Smooth muscle cell (in vitro differentiated cells): ENCODE data around the gene CHPF2. TPM values are rescaled to one million over a fixed set of nuclear protein-coding genes. Genes with fewer than 3 reads are reported as not detected.

Experiments
- DNase-seq: peaks from one replicate; lab custom pipeline; 2025; ENCODE audit not compliant: unreplicated experiment; lab: John Stamatoyannopoulos, UW
- H2AFZ ChIP-seq: fragments of 200-600 bp; sonication (generic); 2 replicates; pipeline ENCODE4 v1.6.0; 2016; ENCODE audit warnings: antibody characterized with exemption, low read depth, mild to moderate bottlenecking
- H3F3A ChIP-seq: fragments of 200-600 bp; sonication (generic); 2 replicates; pipeline ENCODE4 v1.6.0; 2017; ENCODE audit warnings: antibody characterized with exemption, low read depth
- H3K27ac ChIP-seq: fragments of 200-600 bp; sonication (generic); 2 replicates; pipeline ENCODE4 v1.5.1; 2016; ENCODE audit warnings: low read depth, mild to moderate bottlenecking
- H3K27me3 ChIP-seq: fragments of 200-600 bp; sonication (generic); 2 replicates; pipeline ENCODE4 v1.6.1; 2016; ENCODE audit warnings: low read depth, mild to moderate bottlenecking
- H3K36me3 ChIP-seq: fragments of 200-600 bp; sonication (generic); 2 replicates; pipeline ENCODE4 v1.5.1; 2016; ENCODE audit warnings: low read depth
- H3K4me1 ChIP-seq: fragments of 200-600 bp; sonication (generic); 2 replicates; pipeline ENCODE4 v1.5.1; 2016; ENCODE audit warnings: low read depth
- H3K4me2 ChIP-seq: fragments of 200-600 bp; sonication (generic); 2 replicates; pipeline ENCODE4 v1.6.0; 2016; ENCODE audit warnings: mild to moderate bottlenecking
- H3K4me3 ChIP-seq: fragments of 200-600 bp; sonication (generic); 2 replicates; pipeline ENCODE4 v1.5.1; 2016; ENCODE audit warnings: mild to moderate bottlenecking
- H3K79me2 ChIP-seq: fragments of 200-600 bp; sonication (generic); 2 replicates; pipeline ENCODE4 v1.6.0; 2016; ENCODE audit warnings: low read depth, mild to moderate bottlenecking
- H3K9ac ChIP-seq: fragments of 200-600 bp; sonication (generic); 2 replicates; pipeline ENCODE4 v1.6.0; 2016; ENCODE audit warnings: low read depth
- H3K9me3 ChIP-seq: fragments of 200-600 bp; sonication (generic); replicated peaks from 2 replicates; pipeline ENCODE4 v1.5.1; 2016; ENCODE audit warnings: low read depth
- H4K20me1 ChIP-seq: fragments of 200-600 bp; sonication (generic); 2 replicates; pipeline ENCODE4 v1.6.0; 2016; ENCODE audit warnings: low read depth
- CTCF ChIP-seq: fragments of 200-600 bp; sonication (generic); IDR thresholded peaks from 2 replicates; pipeline ENCODE4 v1.5.1; 2017; ENCODE audit warnings: borderline replicate concordance, mild to moderate bottlenecking, antibody characterized with exemption; ENCODE audit not compliant: insufficient read depth, poor library complexity, severe bottlenecking
- WGBS: methylation state at CpG from one replicate; pipeline ENCODE4 v1.1.7; 2016; ENCODE audit warnings: low lambda C conversion rate; 5-methylcytosine and 5-hydroxymethylcytosine counted together
- polyA plus RNA-seq: library from polyadenylated mRNA; unstranded; fragments of >200 nt; fragmentation: Nextera tagmentation; extraction: Ambion mirVana; gene quantifications from 2 replicates; pipeline ENCODE4 v1.2.1, GENCODE V29; 2016
- total RNA-seq: library from RNA; depleted of rRNA; stranded (reverse); fragments of >200 nt; gene quantifications from 2 replicates; pipeline ENCODE4 v1.2.3, GENCODE V29; 2014

Gene CHPF2
- total and polyA plus RNA-seq, 2 experiments from 2014 or later = 42.3 to 70.8 TPM

GRCh38 chr7:151246102-151246850 lies 14.0 kb downstream of the CHPF2 start:
- no peaks in the 10 kb centered on the region for H3F3A ChIP-seq

GRCh38 chr7:151246851-151247580 lies 14.7 kb downstream of the CHPF2 start:
- H3K4me3 ChIP-seq = peak overlapping the region; percentile 80
- WGBS = 23% methylated on average over 4 of the region's 4 CpGs
- H3K79me2 ChIP-seq = peaks cover 28% of the 10 kb centered on the region
- TF ChIP-seq CTCF = no peak
- H2AFZ ChIP-seq = no peak overlapping the region
- H3K36me3 ChIP-seq = no peaks in the 10 kb centered on the region
- H3K27ac ChIP-seq = peak overlapping the region; percentile 81
- H4K20me1 ChIP-seq = peaks cover 54% of the 10 kb centered on the region
- no peaks in the 10 kb centered on the region for H3F3A ChIP-seq
- no peaks in the 10 kb centered on the region for H3K9me3 ChIP-seq
- no peak for DNase-seq
- H3K4me2 ChIP-seq = peak overlapping the region; percentile 99
- H3K27me3 ChIP-seq = no peaks in the 10 kb centered on the region
- H3K4me1 ChIP-seq = peaks cover 39% of the 10 kb centered on the region
- no peak overlapping the region for H3K9ac ChIP-seq

More at GRCh38 chr7:151246102-151246850, 14.0 kb downstream of the CHPF2 start:
- no peak overlapping the region for H3K9ac ChIP-seq
- no peak for TF ChIP-seq CTCF
- H4K20me1 ChIP-seq = peaks cover 61% of the 10 kb centered on the region
- H3K9me3 ChIP-seq = no peaks in the 10 kb centered on the region
- peaks cover 37% of the 10 kb centered on the region for H3K4me1 ChIP-seq
- DNase-seq = no peak
- H3K27me3 ChIP-seq = no peaks in the 10 kb centered on the region
- H3K36me3 ChIP-seq = no peaks in the 10 kb centered on the region
- H2AFZ ChIP-seq = no peak overlapping the region
- peak overlapping the region; percentile 80 for H3K4me3 ChIP-seq
- WGBS = 46% methylated on average over 13 of the region's 13 CpGs
- no peak overlapping the region for H3K27ac ChIP-seq
- peaks cover 28% of the 10 kb centered on the region for H3K79me2 ChIP-seq
- peak overlapping the region; percentile 99 for H3K4me2 ChIP-seq

- WGBS = 11% methylated on average over 12 of the region's 29 CpGs
- Histone ChIP-seq H3K4me1 (peaks cover 47% of the 10 kb centered on the region), H2AFZ (peak overlapping the region; percentile 93), H3K4me3 (peak overlapping the region; percentile 80), H3K27ac (peak overlapping the region; percentile 81), H3K27me3 (no peaks in the 10 kb centered on the region), H4K20me1 (peaks cover 46% of the 10 kb centered on the region), H3F3A (no peaks in the 10 kb centered on the region), H3K9me3 (no peaks in the 10 kb centered on the region), H3K79me2 (peaks cover 28% of the 10 kb centered on the region), H3K9ac (peak overlapping the region; percentile 90), H3K4me2 (peak overlapping the region; percentile 99), H3K36me3 (no peaks in the 10 kb centered on the region)
- TF ChIP-seq CTCF = no peak
- no peak for DNase-seq
Observed at GRCh38 chr7:151247611-151248345, 15.5 kb downstream of the CHPF2 start.
